Gastroesophageal sphincter (tissue), 4 donors: ENCODE measurements around the gene MPDZ. TPM values are rescaled to one million over a fixed set of nuclear protein-coding genes. Genes with fewer than 3 reads are reported as not detected.
A peak's percentile ranks its signal among the peaks of the same experiment; 100 is the strongest.

ENCODE experiments used
- ATAC-seq: fragments of 150-250 bp; one replicate; pipeline ENCODE4 v1.9.1; 2016; ENCODE audit warnings: mild to moderate bottlenecking, moderate library complexity
- H3K27ac ChIP-seq, 4 donors: fragments of 200-600 bp; sonication (generic) in 3 of 4; 1 replicate in 3 of 4; 2 replicates in 1 of 4; pipeline ENCODE4 v1.5.1; 2016 to 2019
- H3K27me3 ChIP-seq: fragments of 200-600 bp; sonication (generic); one replicate; pipeline ENCODE4 v1.5.1; 2019
- H3K36me3 ChIP-seq, 2 donors: fragments of 200-600 bp; sonication (generic); one replicate each; pipeline ENCODE4 v1.5.1; 2019; ENCODE audit warnings: control low read depth in 1 of 2
- H3K4me1 ChIP-seq, 3 donors: fragments of 200-600 bp; sonication (generic); 1 replicate in 2 of 3; 2 replicates in 1 of 3; pipeline ENCODE4 v1.5.1; 2016 to 2019; ENCODE audit warnings: control low read depth in 2 of 3
- H3K4me3 ChIP-seq, 2 donors: fragments of 200-600 bp; sonication (generic); one replicate each; pipeline ENCODE4 v1.5.1; 2019; ENCODE audit warnings: mild to moderate bottlenecking in 1 of 2, moderate library complexity in 1 of 2
- H3K9me3 ChIP-seq, 3 donors: fragments of 200-600 bp; sonication (generic); one replicate each; pipeline ENCODE4 v1.5.1; 2017 to 2019; ENCODE audit warnings: control low read depth in 2 of 3
- EP300 ChIP-seq: sonication (generic); formaldehyde crosslinking; IDR thresholded peaks from one replicate; pipeline ENCODE4 v1.6.1; 2017; ENCODE audit warnings: antibody characterized with exemption, mild to moderate bottlenecking
- POLR2A ChIP-seq, 2 donors: fragments of 450-650 bp; IDR thresholded peaks; one replicate each; pipeline ENCODE4 v1.6.1; 2017; ENCODE audit warnings: antibody characterized with exemption in 2 of 2, mild to moderate bottlenecking in 2 of 2, moderate library complexity in 1 of 2
- POLR2AphosphoS5 ChIP-seq: sonication (generic); formaldehyde crosslinking; IDR thresholded peaks from one replicate; pipeline ENCODE4 v1.6.1; 2017; ENCODE audit warnings: antibody characterized with exemption
- WGBS, 2 donors: methylation state at CpG; one replicate each; pipeline ENCODE4 v1.1.5; 2018; ENCODE audit warnings: low coverage in 1 of 2; 5-methylcytosine and 5-hydroxymethylcytosine counted together
- total RNA-seq, 4 donors: library from RNA; depleted of rRNA; stranded (reverse); fragments of >200 nt; gene quantifications; one replicate each; pipeline ENCODE4 v1.1.0, GENCODE V29; 2016
- TF ChIP-seq, protein P1 (sequence below), 4 experiments: fragments of 200-600 bp in 2 of 4; fragments of 450-650 bp in 2 of 4; sonication (generic) in 1 of 4; IDR thresholded peaks; one replicate each; pipeline ENCODE4 v1.5.1; 2017 to 2019; ENCODE audit warnings: antibody characterized with exemption in 4 of 4, mild to moderate bottlenecking in 2 of 4, moderate library complexity in 2 of 4

Gene MPDZ
- total RNA-seq, 4 donors from 2014 or later, result 71.8 to 102 (median 81.2) TPM

DNA sequence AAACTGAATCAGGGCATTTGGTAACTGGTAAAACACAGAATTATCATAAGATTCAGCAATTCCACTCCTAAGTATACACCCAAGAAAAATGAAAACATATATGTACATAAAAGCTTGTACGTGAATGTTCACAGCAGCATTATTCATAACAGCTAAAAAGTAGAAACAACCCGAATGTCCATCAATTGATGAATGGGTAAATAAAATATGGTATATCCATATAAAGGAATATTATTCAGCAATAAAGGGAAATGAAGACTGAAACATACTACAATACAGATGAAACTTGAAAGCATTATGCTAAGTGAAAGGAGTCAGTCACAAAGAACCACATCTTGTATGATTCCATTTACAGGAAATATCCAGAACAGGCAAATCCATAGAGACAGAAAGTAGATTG is 65.5 kb downstream of the MPDZ start:
- 83 to 93% methylated on average over 2 of the region's 2 CpGs for WGBS, 2 donors
- no peaks in the 10 kb centered on the region for H3K4me1 ChIP-seq
- no peak for ATAC-seq
- no peaks in the 10 kb centered on the region for H3K27me3 ChIP-seq
- H3K9me3 ChIP-seq, result no peaks in the 10 kb centered on the region
- peaks cover 0 to 60% of the 10 kb centered on the region in 2 donors for H3K36me3 ChIP-seq
- no peak overlapping the region for H3K4me3 ChIP-seq
- TF ChIP-seq POLR2A (IDR thresholded peaks at IDR 0.05) (no peak), EP300 (no peak), POLR2AphosphoS5 (no peak)
- TF ChIP-seq, protein P1, sequence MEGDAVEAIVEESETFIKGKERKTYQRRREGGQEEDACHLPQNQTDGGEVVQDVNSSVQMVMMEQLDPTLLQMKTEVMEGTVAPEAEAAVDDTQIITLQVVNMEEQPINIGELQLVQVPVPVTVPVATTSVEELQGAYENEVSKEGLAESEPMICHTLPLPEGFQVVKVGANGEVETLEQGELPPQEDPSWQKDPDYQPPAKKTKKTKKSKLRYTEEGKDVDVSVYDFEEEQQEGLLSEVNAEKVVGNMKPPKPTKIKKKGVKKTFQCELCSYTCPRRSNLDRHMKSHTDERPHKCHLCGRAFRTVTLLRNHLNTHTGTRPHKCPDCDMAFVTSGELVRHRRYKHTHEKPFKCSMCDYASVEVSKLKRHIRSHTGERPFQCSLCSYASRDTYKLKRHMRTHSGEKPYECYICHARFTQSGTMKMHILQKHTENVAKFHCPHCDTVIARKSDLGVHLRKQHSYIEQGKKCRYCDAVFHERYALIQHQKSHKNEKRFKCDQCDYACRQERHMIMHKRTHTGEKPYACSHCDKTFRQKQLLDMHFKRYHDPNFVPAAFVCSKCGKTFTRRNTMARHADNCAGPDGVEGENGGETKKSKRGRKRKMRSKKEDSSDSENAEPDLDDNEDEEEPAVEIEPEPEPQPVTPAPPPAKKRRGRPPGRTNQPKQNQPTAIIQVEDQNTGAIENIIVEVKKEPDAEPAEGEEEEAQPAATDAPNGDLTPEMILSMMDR (IDR thresholded peaks at IDR 0.05), result no peak
- no peak overlapping the region for H3K27ac ChIP-seq

DNA sequence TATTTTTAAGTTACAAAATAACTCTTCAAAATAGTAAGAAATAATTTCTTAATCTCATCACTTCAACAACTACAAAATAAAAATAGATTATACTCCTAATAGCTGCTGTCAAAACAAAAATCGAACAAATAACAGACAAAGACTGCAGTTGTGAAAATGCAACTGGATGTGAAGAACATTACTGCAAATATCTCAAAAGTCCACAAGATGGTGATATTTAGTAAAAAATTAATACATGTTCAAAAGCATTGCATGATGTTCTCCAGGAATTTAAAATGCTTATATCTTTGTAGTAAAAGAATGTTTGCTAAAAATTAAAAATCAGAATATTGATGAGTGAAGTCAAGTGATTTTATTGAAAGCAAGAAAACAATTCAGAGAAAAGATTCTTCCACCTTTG is 66.2 kb downstream of the MPDZ start:
- no peaks in the 10 kb centered on the region for H3K27me3 ChIP-seq
- H3K4me1 ChIP-seq, result no peaks in the 10 kb centered on the region
- H3K4me3 ChIP-seq, result no peak overlapping the region
- H3K36me3 ChIP-seq, result peaks cover 0 to 58% of the 10 kb centered on the region in 2 donors
- 95 to 100% methylated on average over 1 of the region's 1 CpG for WGBS, 2 donors
- no peak for ATAC-seq
- TF ChIP-seq POLR2AphosphoS5, result no peak
- TF ChIP-seq, protein P1 (IDR thresholded peaks at IDR 0.05), result peak in 3 of 4 experiments; percentile 15 to 48 (median 39)
- no peak overlapping the region for H3K27ac ChIP-seq
- no peaks in the 10 kb centered on the region for H3K9me3 ChIP-seq

DNA sequence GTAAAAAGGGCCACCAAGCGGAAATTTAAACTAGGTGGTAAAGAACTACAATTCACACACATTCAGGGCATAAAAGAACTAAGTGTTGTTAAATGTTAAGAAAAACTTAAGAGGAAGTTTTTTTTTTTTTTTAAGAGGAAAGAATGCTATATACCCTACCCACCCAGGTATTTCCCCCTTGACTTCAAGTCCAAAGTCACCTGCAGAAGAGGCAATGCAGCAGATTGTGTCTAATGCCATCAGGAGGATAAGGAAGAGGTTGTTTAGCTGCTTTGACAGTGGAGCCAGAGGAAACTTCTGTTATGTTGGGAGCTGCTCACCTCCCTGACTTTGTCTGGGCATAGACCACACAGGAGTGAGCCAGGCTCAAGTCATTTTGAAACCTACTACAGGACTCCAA is 69.2 kb downstream of the MPDZ start:
- WGBS, 2 donors, result 95 to 100% methylated on average over 1 of the region's 1 CpG
- TF ChIP-seq, protein P1 (IDR thresholded peaks at IDR 0.05), result no peak
- TF ChIP-seq POLR2A (IDR thresholded peaks at IDR 0.05) (no peak), POLR2AphosphoS5 (no peak), EP300 (no peak)
- Histone ChIP-seq H3K27ac (no peak overlapping the region), H3K4me3 (no peak overlapping the region), H3K4me1 (no peaks in the 10 kb centered on the region), H3K27me3 (no peaks in the 10 kb centered on the region), H3K9me3 (no peaks in the 10 kb centered on the region), H3K36me3 (peaks cover 0 to 54% of the 10 kb centered on the region in 2 donors)
- ATAC-seq, result no peak

DNA sequence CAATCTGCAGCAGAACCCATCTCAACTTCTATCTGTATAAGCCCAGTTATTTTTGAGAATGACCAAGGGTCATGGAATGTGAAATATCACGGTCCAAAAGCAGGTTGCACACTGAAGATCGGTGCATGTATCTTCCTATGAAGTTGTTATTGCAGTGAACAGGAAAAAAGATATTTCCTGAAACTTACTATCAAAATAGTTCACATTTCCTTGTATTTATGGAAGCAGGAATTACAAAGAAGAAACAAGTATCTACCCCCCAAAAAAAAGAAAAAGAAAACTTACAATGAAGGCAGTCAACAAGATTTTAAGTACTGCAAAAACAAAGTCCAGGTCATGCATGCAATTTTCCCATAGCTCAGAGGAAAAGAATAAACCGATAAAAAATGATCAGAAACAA is 70.0 kb downstream of the MPDZ start:
- no peak for TF ChIP-seq POLR2AphosphoS5
- TF ChIP-seq, protein P1 (IDR thresholded peaks at IDR 0.05), result no peak
- TF ChIP-seq EP300, result no peak
- no peak for TF ChIP-seq POLR2A (IDR thresholded peaks at IDR 0.05)
- H3K9me3 ChIP-seq, result no peaks in the 10 kb centered on the region
- no peak overlapping the region for H3K4me3 ChIP-seq
- no peaks in the 10 kb centered on the region for H3K27me3 ChIP-seq
- peaks cover 0 to 57% of the 10 kb centered on the region in 2 donors for H3K36me3 ChIP-seq
- ATAC-seq, result no peak
- H3K27ac ChIP-seq, result no peak overlapping the region
- H3K4me1 ChIP-seq, result no peaks in the 10 kb centered on the region
- 64% methylated on average over 3 of the region's 3 CpGs; no CpG with 5 or more reads in 1 of the 2 donors for WGBS, 2 donors

DNA sequence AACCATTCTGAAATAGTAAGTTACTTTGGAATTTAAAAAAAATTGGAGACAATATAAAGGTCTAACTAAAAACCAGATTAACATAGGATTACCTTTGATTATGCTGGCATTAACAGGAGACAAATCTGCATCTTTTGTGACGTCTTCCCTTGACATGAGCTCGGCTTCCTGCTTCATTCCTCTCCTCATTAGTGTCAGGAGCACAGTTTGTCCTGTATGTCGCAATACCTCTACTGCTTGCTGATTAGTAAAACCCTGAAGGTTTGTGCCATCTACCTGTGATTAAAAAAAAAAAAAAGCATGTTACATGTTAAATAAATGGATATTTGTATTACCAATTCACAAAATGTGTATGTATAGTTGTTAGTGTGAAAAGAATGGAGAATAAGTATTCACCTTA is 73.7 kb downstream of the MPDZ start:
- Histone ChIP-seq H3K36me3 (peaks cover 5 to 72% of the 10 kb centered on the region in 2 donors), H3K4me1 (no peaks in the 10 kb centered on the region)

More for the DNA sequence above, 73.7 kb downstream of the MPDZ start:
- Histone ChIP-seq H3K4me3 (no peak overlapping the region), H3K27ac (no peak overlapping the region), H3K9me3 (no peaks in the 10 kb centered on the region), H3K27me3 (no peaks in the 10 kb centered on the region)
- no peak for ATAC-seq
- WGBS, 2 donors, result 87 to 94% methylated on average over 3 of the region's 3 CpGs
- TF ChIP-seq POLR2A (IDR thresholded peaks at IDR 0.05) (no peak), EP300 (no peak), POLR2AphosphoS5 (no peak)
- TF ChIP-seq, protein P1 (IDR thresholded peaks at IDR 0.05), result no peak
